Stimulated activated effector memory CD8-positive, alpha-beta T cell treated with anti-CD3 and anti-CD28 coated beads, Interleukin-12 subunit alpha, Interleukin-12 subunit beta, amount 100 ng/mL, for 72 hours (primary cell): ENCODE data around the gene PNP.

Experiments used
- ATAC-seq: fragments of 150-1000 bp; cut with Tn5 transposase; 2 replicates; pipeline ENCODE4 v1.10.0; 2021
- DNase-seq, 2 donors: peaks; one replicate each; pipeline ENCODE4 v3.0.0; 2021 to 2022; ENCODE audit warnings: low spot score in 2 of 2
- H3K27ac Mint-ChIP-seq: one replicate; pipeline ENCODE4 v1.8.0; 2022; ENCODE audit warnings: mild to moderate bottlenecking, mixed read lengths
- H3K36me3 Mint-ChIP-seq: one replicate; pipeline ENCODE4 v1.8.0; 2022; ENCODE audit warnings: mild to moderate bottlenecking, mixed read lengths
- H3K4me1 Mint-ChIP-seq: one replicate; pipeline ENCODE4 v1.8.0; 2022; ENCODE audit warnings: mixed read lengths
- H3K4me3 Mint-ChIP-seq: one replicate; pipeline ENCODE4 v1.8.0; 2022; ENCODE audit warnings: mild to moderate bottlenecking, mixed read lengths
- H3K9me3 Mint-ChIP-seq: one replicate; pipeline ENCODE4 v1.8.0; 2022; ENCODE audit warnings: mixed read lengths

Gene PNP

DNA sequence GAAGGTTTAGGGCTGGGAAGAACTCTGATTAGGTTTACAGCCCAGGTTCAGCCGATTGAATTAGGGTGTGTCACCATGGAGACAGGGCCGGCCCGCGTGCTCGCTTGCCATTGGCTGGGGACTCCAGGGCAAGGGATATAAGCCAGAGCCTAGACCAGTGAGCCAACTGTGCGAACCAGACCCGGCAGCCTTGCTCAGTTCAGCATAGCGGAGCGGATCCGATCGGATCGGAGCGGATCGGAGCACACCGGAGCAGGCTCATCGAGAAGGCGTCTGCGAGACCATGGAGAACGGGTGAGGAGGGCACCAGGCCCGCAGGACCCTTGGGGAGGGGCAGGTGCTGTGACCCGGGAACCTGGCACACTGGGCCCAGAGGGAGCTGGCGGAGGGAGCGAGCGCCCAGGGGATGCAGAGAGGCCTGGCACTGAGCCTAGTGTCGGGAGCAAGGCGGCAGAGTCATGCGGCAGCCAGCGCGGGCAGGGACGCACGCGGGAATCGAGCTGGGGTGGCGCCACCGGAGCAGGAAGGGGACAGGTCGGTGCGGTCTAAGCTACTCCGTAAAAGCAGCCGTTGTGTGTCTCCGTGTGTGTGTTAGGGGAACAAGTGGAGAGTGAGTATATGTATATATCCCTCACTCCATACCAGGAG, at the start of gene PNP:
TSS of gene PNP (plus strand) at position 165 of the 648 bp plus-strand sequence. CDS start at position 284, 119 bp downstream.
- Mint-ChIP-seq H3K9me3 (no peaks in the 10 kb centered on the region), H3K36me3 (peaks cover 56% of the 10 kb centered on the region), H3K27ac (peak within 1 kb of the TSS; percentile 99), H3K4me3 (peak within 1 kb of the TSS; percentile 98), H3K4me1 (peaks cover 48% of the 10 kb centered on the region)
- ATAC-seq, result peak; percentile 95
- peak; percentile 71 to 95 for DNase-seq

DNA sequence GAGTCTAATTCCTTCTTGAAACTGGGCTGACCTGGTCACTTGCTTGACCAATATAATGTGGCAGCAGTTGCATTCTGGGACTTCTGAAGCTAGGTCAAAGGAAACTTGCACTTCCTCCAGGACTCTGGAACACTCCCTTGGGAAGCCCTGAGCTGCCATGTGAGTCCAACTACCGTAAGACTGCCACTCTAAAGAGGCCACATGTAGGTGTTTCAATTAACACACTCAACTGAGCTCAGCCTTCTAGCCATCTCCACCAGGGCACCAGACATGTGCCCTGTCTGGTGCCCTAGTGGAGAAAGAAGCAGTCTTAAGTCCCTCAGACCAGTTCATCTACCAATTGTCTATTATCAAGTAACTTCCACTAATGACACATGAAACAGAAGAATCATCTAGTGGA, 49.8 kb upstream of the PNP start:
- Mint-ChIP-seq H3K36me3 (no peaks in the 10 kb centered on the region), H3K4me3 (no peak overlapping the region), H3K4me1 (peaks cover 6% of the 10 kb centered on the region), H3K9me3 (no peaks in the 10 kb centered on the region), H3K27ac (no peak overlapping the region)
- no peak for DNase-seq
- no peak for ATAC-seq

DNA sequence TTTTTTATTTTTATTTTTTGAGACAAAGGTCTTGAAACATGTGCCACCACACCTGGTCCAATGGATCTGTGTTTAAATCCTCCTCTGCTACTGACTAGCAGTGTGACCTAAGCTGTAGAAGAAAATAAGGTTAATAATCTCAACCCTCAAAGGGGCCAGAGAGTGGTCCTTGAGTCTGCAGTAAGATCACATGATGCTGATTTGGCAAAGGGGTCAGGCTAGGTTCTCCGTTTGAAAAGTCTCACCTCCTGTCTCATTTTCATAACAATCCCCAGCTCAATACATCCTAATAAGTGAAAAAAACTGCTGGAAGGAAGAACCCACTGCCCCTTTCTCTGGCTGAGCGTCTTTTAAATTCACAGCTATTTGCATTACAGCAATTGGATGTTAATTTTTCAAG, 47.9 kb upstream of the PNP start:
- H3K4me3 Mint-ChIP-seq, result no peak overlapping the region
- no peaks in the 10 kb centered on the region for H3K9me3 Mint-ChIP-seq
- no peak overlapping the region for H3K27ac Mint-ChIP-seq
- H3K36me3 Mint-ChIP-seq, result no peaks in the 10 kb centered on the region
- no peaks in the 10 kb centered on the region for H3K4me1 Mint-ChIP-seq
- ATAC-seq, result no peak
- DNase-seq, result no peak

DNA sequence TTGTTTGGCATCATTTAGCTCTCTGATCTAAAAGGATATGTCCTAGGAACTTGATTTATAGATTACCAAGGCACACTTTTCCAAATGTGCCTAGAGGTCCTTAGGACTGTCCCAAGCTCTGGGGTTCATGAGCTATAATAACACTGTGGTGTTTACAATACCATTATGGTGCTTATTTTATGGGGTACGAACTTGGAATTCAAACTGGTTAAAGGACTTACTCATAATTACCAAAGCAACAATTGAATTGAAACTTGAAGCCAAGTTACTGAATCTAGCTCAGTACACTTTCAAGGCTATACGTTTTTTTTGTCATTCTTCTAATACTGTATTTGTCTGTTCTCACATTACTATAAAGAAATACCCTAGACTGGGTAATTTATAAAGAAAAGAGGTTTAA, 46.3 kb upstream of the PNP start:
- Mint-ChIP-seq H3K36me3 (no peaks in the 10 kb centered on the region), H3K4me3 (no peak overlapping the region), H3K4me1 (peaks cover 9% of the 10 kb centered on the region), H3K27ac (no peak overlapping the region), H3K9me3 (no peaks in the 10 kb centered on the region)
- DNase-seq (no peak), ATAC-seq (no peak)

DNA sequence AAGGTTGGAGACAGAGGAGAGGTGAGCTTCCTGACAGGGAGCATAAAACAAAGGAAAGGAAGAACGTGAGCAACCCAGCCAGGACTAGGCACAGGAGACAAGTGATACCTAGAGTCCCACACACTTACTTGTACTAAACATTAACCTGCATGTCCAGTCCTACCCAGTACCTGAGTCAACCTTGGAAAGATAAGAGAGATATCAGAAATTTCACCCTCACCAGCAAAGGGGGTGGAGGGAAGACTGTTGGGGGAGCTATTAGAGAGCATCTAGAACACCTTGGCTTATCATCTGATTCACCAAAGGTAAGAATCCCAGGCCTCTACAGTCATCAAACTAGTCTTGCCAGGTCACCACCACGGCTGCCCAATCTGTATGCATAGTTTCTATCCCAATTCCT, 44.4 kb upstream of the PNP start:
- no peak overlapping the region for H3K27ac Mint-ChIP-seq
- no peak for ATAC-seq
- peaks cover 18% of the 10 kb centered on the region for H3K4me1 Mint-ChIP-seq
- no peak overlapping the region for H3K4me3 Mint-ChIP-seq
- H3K36me3 Mint-ChIP-seq, result no peaks in the 10 kb centered on the region
- H3K9me3 Mint-ChIP-seq, result no peaks in the 10 kb centered on the region
- no peak for DNase-seq

DNA sequence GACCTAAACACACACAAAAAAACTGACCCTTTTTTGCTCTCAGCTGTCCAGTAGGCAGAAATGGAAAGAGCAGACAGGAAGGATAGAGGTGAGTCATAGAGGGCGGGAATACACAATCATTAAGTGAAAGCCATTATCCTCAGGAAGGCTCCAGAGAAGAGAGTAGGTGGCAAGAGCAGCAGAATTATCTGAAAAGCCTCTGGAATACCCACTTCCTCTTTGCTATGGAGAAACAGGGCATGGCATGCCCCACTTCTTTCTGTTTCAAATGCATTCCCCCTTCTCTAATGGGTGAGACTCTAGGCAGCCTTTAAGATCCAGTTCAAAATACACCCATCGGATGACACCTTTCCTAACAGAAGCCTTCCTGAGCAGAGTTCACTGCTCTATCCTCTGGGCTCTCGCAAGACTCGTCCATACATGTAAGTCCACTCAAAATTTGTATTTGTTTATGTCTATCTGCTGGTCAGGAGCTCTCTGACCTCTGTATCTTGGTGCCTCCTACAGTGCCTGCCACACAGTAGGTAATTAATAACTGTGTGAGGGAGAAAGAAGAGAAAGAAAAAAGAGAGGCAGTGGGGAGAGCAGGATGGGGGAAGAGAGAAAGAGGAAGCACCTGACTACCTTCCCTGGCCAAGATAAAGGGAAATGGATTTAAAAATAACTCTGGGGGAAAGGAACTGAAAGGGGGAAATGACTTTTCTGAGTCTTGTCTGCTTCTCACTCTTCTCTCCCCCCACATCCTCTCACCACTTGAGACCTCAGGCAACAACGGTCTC, 41.8 kb upstream of the PNP start:
- H3K27ac Mint-ChIP-seq, result peak overlapping the region; percentile 88
- ATAC-seq, result peak; percentile 61
- H3K4me3 Mint-ChIP-seq, result peak overlapping the region; percentile 35
- H3K36me3 Mint-ChIP-seq, result no peaks in the 10 kb centered on the region
- DNase-seq, result no peak
- no peaks in the 10 kb centered on the region for H3K9me3 Mint-ChIP-seq
- H3K4me1 Mint-ChIP-seq, result peaks cover 18% of the 10 kb centered on the region

DNA sequence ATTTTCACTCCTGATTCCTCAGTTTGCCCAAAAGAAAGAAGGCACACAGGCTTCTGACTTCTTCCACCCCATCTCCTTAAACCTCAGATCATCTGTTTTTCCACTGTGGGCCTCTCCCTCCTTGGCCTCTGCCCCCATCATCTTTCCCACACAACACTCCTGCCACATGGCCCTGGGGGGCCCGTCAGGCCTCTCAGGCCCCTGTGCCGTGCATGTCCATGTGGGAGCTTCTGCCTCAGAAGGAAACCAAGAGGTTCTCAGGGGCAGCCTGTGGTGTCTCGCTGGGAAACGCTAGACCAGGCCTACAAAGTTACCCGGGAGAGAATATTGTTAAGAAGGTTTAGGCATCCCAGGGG, 41.2 kb upstream of the PNP start:
- no peak for ATAC-seq
- Mint-ChIP-seq H3K36me3 (no peaks in the 10 kb centered on the region), H3K27ac (peak overlapping the region; percentile 88)

DNA sequence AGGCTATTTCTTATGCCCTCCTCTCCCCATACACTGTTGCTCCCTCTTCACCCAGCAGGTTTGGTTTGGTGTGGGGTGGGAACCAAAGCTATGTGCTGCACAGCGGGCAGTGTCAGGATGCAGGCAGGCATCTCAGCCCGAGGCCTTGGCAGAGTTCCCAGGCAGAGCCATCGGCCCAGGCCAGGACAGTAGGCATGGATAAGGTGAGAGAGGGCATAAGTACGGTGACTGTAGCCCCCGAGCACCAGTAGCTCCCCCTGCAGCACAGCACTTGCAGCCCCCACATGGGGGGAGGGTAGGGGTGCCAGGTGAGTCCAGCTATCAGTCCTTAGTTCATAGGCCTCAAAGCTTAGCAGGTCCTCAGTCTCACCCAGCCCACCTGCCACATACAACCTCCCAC, 40.4 kb upstream of the PNP start:
- Mint-ChIP-seq H3K4me3 (peak overlapping the region; percentile 35), H3K4me1 (peaks cover 18% of the 10 kb centered on the region), H3K36me3 (no peaks in the 10 kb centered on the region), H3K9me3 (no peaks in the 10 kb centered on the region), H3K27ac (peak overlapping the region; percentile 88)
- ATAC-seq (no peak), DNase-seq (no peak)

More for the DNA sequence above, 41.2 kb upstream of the PNP start:
- Mint-ChIP-seq H3K4me1 (peaks cover 18% of the 10 kb centered on the region), H3K4me3 (peak overlapping the region; percentile 35), H3K9me3 (no peaks in the 10 kb centered on the region)
- no peak for DNase-seq

DNA sequence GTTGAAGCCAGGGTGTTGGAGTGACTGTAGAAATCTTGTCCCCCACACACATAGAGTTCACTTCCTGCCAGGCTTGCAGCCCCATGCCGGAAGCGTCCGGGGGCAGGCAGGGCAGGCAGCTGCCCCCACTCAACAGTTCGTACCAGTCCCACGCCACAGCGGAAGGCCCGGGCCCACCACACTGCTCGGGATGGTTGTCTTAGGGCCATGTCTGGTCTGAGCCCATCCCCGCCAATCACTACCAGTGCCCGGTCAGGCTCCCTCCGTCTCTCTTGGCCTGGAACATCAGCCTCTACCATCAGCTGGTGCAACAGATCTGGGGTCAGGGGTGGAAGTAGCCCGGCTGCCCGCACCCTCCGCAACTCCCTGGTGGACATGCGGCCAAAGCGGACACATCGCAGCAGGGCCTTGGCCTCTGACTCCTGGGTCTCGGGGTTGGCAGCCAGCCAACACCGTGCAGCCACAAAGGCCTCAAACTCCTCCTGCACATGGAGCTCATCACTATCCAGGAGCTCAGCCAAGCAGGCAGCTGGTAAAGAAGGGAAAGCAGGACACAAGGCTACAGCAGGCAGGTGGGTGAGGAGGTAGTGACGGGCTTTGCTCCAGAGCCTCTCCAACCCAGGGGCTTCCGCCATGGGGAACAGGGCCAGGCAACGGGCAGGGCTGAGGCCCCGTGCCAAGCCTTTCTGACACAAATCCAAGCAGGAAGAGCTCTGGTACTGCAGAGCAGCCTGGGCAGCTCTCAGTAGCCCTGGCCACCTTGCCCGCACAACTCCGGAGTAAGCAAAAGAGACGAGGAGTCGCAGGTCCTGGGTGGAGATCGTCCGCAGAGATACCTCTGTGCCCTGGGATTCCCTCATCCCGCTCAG, 39.2 kb upstream of the PNP start:
- ATAC-seq, result no peak
- Mint-ChIP-seq H3K4me3 (no peak overlapping the region), H3K27ac (peak overlapping the region; percentile 39), H3K4me1 (peaks cover 18% of the 10 kb centered on the region), H3K36me3 (no peaks in the 10 kb centered on the region), H3K9me3 (no peaks in the 10 kb centered on the region)
- no peak for DNase-seq

DNA sequence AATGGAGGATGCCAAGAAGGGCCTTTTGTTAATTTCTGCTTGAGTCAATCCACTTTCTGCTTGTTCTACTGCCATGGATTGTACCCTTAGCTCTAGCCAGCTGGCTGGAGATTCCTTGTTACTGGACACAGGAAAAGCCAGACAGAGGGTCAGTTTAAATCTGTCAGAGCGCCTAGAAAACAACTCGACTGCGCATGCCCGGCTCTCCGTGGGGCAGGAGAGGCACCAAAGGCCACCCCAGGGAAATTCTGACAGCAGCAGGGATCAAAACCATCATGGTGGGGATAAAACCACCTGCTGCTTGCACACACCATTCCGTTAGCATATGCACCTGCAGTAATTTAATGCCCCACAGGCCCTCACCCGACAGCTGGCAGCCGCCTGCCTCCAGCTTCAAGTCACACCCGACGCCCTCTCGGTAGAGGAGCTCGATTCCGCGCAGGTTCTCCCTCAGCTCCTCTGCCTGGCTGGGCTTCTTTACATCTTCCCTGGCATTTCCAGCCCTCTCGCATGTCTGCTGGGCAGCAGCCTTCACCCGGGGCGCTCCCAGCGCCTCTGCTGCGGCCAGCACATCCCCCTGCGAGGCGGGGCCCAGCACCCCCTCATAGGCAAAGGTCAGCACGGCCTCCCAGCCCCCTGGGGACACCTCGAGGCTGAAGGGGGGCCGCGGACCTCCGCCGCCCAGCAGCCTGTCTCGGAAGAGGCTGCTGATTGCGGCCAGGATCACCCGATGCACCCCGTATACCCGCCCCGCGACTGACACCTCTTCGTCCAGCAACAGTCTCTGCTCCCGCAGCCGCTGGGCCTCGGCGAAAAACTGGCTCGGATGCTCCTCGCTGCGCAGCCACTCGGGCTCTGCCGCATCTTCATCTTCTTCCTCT, 34.3 kb upstream of the PNP start:
- Mint-ChIP-seq H3K27ac (no peak overlapping the region), H3K4me3 (no peak overlapping the region), H3K9me3 (no peaks in the 10 kb centered on the region), H3K36me3 (no peaks in the 10 kb centered on the region), H3K4me1 (peaks cover 3% of the 10 kb centered on the region)
- no peak for DNase-seq
- ATAC-seq, result no peak

DNA sequence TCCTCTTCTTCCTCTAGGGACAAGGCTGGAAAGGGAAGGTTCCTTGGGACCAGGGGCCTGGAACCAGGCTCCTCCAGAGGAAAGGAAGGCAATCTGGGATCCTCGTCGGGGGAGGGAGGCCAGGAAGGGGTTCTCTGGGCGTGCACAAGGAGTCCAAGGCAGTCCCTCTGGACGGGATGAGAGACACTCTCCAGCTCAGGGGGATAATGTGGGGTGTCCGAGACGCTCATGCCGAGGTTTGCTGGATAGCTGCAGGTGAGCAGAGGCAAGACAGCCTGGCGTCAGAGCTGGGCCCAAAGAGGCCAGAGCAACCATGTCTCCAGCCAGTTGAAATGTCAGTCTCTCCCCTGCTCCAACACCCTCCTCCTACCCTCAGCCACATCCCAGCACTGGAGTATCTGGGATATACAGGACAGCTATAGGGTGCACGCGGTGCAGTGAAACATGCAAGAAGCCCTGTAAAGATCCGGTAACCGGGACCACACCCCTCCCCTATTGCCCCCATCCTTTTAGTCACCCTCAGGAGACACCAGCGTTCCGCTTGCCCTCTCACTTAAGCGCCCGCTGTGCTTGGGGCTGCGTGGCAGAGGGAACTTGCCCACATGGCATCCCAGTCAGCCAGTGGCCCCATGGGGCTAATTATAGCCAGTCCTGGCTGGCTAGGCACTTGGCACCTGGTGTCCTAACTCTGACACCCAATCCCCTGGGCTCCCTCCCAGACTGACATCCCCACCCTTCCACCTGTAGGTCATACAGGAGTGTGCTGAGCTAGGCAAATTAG, 33.4 kb upstream of the PNP start, which contains the start of gene KLHL33:
TSS of gene KLHL33 (minus strand) at position 585 of the 781 bp plus-strand sequence. CDS start at position 230, 355 bp downstream.
- peaks cover 11% of the 10 kb centered on the region for H3K4me1 Mint-ChIP-seq
- H3K27ac Mint-ChIP-seq, result no peak within 1 kb of the TSS
- no peak within 1 kb of the TSS for H3K4me3 Mint-ChIP-seq
- no peak for DNase-seq
- no peak for ATAC-seq
- no peaks in the 10 kb centered on the region for H3K9me3 Mint-ChIP-seq
- no peaks in the 10 kb centered on the region for H3K36me3 Mint-ChIP-seq

DNA sequence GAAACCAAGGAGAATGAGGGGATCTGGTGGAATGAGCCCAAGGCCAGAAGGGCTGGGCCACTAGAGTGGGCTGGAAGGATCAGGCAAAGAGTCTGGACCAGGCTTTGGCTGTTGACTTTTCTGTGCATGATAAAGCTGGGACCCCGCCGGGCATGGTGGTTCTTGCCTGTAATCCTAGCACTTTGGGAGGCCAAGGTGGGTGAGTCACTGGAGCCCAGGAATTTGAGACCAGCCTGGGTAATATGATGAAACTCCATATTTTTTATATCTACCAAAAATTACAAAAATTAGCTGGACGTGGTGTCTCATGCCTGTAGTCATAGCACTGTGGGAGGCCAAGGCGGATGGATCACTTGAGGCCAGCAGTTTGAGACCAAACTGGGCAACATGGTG, 32.8 kb upstream of the PNP start:
- H3K27ac Mint-ChIP-seq, result no peak overlapping the region
- DNase-seq (no peak), ATAC-seq (no peak)
- H3K9me3 Mint-ChIP-seq, result no peaks in the 10 kb centered on the region
- no peaks in the 10 kb centered on the region for H3K36me3 Mint-ChIP-seq
- H3K4me3 Mint-ChIP-seq, result no peak overlapping the region
- H3K4me1 Mint-ChIP-seq, result peaks cover 15% of the 10 kb centered on the region

DNA sequence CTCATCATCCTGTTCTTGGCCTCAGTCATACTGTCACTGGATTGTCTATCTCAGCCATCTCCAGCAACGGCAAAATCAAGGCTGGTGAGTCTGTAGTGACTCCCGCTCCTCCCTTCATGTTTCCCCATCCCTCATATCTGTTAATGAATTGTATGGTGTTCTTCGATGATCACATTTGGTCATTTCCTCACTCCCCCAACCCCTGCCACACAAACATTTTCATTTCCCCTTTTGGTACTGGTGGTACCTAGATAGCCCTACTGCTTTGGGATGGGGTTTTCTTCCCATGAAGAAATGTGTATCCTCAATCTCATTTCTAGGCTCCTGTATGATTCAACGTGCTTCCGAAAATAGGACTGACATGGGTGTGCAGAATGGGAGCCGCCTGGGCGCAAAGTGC, 30.5 kb upstream of the PNP start:
- ATAC-seq (no peak), DNase-seq (no peak)
- H3K9me3 Mint-ChIP-seq, result no peaks in the 10 kb centered on the region
- no peak overlapping the region for H3K4me3 Mint-ChIP-seq
- no peak overlapping the region for H3K27ac Mint-ChIP-seq
- H3K36me3 Mint-ChIP-seq, result no peaks in the 10 kb centered on the region
- peaks cover 15% of the 10 kb centered on the region for H3K4me1 Mint-ChIP-seq

DNA sequence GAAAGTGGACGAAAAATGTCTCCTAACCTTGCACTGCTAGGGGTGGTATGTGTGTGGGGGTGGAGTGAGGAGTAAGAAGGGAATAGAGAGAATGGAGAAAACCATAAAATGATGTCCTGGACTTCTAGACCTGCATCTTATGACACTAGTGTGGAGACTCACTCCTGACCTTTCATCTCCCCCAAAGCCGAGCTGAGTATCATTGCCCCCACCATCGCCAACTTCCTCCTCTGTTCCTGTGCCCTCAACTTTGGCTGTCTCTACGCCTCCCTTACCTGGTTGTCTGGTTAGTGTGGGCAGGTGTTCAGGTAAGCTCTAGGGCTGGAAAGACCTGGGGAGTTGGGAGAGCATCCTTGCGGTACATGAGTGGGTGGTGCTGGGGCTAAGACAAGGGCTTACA, 28.7 kb upstream of the PNP start:
- Mint-ChIP-seq H3K4me3 (no peak overlapping the region), H3K4me1 (peaks cover 15% of the 10 kb centered on the region), H3K36me3 (no peaks in the 10 kb centered on the region), H3K9me3 (no peaks in the 10 kb centered on the region), H3K27ac (peak overlapping the region; percentile 70)
- DNase-seq, result no peak
- no peak for ATAC-seq
